Measurements from ENCODE around the gene CHCHD2. TPM values are rescaled to one million over a fixed set of nuclear protein-coding genes. Genes with fewer than 3 reads are reported as not detected.

The CHCHD2 gene
- total and polyA plus RNA-seq, 2 of the 13 experiments (the other 11 are each of a cell fraction or from before 2014, with no cell fraction given), result 330 to 572 TPM

DNA sequence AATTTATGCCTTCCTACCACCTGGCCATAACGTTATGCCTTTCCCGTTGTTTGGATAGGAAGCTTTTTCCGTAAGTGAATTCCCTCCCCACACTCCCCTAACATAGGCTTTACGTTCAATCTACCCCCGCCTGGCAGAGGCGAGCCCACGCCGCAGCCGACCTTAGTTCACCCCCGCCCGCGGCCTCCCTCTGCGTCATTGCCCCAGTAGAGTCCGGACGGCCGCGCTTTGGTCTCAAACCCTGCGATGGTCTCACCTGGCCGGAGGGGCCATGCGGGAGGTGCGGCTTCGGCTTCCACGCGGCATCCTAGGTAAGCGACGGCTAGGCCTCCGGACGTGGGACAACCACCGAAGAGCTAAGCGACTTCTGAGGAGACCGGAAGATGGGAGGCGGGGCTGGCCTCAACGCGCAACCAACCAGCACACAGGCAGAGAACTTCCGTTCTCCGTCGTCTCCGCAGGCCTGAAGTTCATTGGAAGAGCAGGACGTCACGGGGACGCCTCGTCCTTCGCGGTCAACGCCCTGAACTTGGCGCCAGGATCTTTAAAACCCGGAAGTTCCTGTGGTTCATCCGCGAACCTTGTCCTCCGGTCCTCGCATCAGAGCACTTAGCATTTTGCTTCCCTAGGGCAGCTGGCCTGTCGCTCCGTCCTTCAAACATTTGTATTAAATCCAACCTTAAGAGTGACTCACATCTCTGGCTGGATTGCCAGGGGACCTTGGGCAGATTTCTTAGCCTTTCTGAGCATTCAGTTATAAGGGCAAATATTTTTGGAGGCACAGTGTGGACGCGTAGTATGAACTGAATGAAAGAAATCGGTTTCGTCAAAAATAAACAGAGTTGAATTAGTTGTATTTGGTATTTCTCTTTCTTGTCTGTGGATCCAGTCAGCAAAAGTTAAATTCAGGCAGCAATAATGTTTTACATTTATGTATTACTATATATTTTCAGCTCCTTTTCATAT, at the start of gene CHCHD2 (continued):
- TF ChIP-seq, protein P1, sequence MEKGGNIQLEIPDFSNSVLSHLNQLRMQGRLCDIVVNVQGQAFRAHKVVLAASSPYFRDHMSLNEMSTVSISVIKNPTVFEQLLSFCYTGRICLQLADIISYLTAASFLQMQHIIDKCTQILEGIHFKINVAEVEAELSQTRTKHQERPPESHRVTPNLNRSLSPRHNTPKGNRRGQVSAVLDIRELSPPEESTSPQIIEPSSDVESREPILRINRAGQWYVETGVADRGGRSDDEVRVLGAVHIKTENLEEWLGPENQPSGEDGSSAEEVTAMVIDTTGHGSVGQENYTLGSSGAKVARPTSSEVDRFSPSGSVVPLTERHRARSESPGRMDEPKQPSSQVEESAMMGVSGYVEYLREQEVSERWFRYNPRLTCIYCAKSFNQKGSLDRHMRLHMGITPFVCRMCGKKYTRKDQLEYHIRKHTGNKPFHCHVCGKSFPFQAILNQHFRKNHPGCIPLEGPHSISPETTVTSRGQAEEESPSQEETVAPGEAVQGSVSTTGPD (CRISPR knock-in tag; IDR thresholded peaks at IDR 0.05), result no peak
- 0 out of 2 replicates have a peak, but pooled peaks have one; percentile 46 for TF ChIP-seq SRF (IDR thresholded peaks at IDR 0.05; ENCODE audit: low read depth, low read length)
- no peak for TF ChIP-seq SP1 (IDR thresholded peaks at IDR 0.05)
- TF ChIP-seq SP1 (CRISPR knock-in tag; IDR thresholded peaks at IDR 0.05), result peak; percentile 46
- TF ChIP-seq ZNF790 (CRISPR knock-in tag; IDR thresholded peaks at IDR 0.05; ENCODE audit: borderline replicate concordance), result no peak
- TF ChIP-seq, protein P2, sequence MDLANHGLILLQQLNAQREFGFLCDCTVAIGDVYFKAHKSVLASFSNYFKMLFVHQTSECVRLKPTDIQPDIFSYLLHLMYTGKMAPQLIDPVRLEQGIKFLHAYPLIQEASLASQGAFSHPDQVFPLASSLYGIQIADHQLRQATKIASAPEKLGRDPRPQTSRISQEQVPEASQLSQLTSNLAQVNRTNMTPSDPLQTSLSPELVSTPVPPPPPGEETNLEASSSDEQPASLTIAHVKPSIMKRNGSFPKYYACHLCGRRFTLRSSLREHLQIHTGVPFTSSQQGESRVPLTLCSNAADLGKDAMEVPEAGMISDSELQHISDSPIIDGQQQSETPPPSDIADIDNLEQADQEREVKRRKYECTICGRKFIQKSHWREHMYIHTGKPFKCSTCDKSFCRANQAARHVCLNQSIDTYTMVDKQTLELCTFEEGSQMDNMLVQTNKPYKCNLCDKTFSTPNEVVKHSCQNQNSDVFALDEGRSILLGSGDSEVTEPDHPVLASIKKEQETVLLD (CRISPR knock-in tag; IDR thresholded peaks at IDR 0.05; ENCODE audit: low read depth), result no peak
- no peak for TF ChIP-seq CHD2 (IDR thresholded peaks at IDR 0.05; ENCODE audit: low read depth, low read length)
- TF ChIP-seq DNMT1 (CRISPR knock-in tag; IDR thresholded peaks at IDR 0.05), result no peak
- TF ChIP-seq PRMT3 (CRISPR knock-in tag; IDR thresholded peaks at IDR 0.05; ENCODE audit: borderline replicate concordance, low read depth), result no peak
- no peak for TF ChIP-seq XBP1 (CRISPR knock-in tag; IDR thresholded peaks at IDR 0.05)
- TF ChIP-seq ZNF441 (CRISPR knock-in tag; IDR thresholded peaks at IDR 0.05; ENCODE audit: borderline replicate concordance), result peak; percentile 59; the same call in 1 of the 2 replicates
- no peak for TF ChIP-seq SOX13 (IDR thresholded peaks at IDR 0.05)
- no peak; a peak in 1 of 4 replicates for TF ChIP-seq SOX13 (CRISPR knock-in tag; conservative IDR thresholded peaks at IDR 0.05 in 1 of 2, IDR thresholded peaks at IDR 0.05 in 1 of 2)
- TF ChIP-seq ZBTB38 (CRISPR knock-in tag; IDR thresholded peaks at IDR 0.05), result peak; percentile 67; the same call in 1 of the 2 replicates
- no peak for TF ChIP-seq GPN1 (CRISPR knock-in tag; IDR thresholded peaks at IDR 0.05; ENCODE audit: borderline replicate concordance)
- peak; percentile 90 for TF ChIP-seq RBFOX2 (IDR thresholded peaks at IDR 0.05; ENCODE audit: low read depth, low read length)
- TF ChIP-seq, protein P3, sequence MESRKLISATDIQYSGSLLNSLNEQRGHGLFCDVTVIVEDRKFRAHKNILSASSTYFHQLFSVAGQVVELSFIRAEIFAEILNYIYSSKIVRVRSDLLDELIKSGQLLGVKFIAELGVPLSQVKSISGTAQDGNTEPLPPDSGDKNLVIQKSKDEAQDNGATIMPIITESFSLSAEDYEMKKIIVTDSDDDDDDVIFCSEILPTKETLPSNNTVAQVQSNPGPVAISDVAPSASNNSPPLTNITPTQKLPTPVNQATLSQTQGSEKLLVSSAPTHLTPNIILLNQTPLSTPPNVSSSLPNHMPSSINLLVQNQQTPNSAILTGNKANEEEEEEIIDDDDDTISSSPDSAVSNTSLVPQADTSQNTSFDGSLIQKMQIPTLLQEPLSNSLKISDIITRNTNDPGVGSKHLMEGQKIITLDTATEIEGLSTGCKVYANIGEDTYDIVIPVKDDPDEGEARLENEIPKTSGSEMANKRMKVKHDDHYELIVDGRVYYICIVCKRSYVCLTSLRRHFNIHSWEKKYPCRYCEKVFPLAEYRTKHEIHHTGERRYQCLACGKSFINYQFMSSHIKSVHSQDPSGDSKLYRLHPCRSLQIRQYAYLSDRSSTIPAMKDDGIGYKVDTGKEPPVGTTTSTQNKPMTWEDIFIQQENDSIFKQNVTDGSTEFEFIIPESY (CRISPR knock-in tag; IDR thresholded peaks at IDR 0.05), result 0 out of 2 replicates have a peak, but pooled peaks have one; percentile 20
- 0 out of 2 replicates have a peak, but pooled peaks have one; percentile 41 for TF ChIP-seq MIER3 (CRISPR knock-in tag; IDR thresholded peaks at IDR 0.05; ENCODE audit: borderline replicate concordance)
- TF ChIP-seq ZSCAN29 (CRISPR knock-in tag; conservative IDR thresholded peaks at IDR 0.05), result no peak
- peak; percentile 68 for TF ChIP-seq RXRA (CRISPR knock-in tag; IDR thresholded peaks at IDR 0.05)
- TF ChIP-seq JUN (CRISPR knock-in tag; IDR thresholded peaks at IDR 0.05), result 0 out of 2 replicates have a peak, but pooled peaks have one; percentile 16
- TF ChIP-seq, protein P4, sequence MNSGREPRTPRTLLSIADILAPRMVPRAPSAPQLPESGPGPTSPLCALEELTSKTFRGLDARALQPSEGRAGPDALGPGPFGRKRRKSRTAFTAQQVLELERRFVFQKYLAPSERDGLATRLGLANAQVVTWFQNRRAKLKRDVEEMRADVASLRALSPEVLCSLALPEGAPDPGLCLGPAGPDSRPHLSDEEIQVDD (CRISPR knock-in tag; IDR thresholded peaks at IDR 0.05; ENCODE audit: borderline replicate concordance), result peak; percentile 84; the same call in 1 of the 2 replicates
- no peak for TF ChIP-seq NR2F6 (IDR thresholded peaks at IDR 0.05)
- no peak for TF ChIP-seq NR2F6 (CRISPR knock-in tag; IDR thresholded peaks at IDR 0.05)
- TF ChIP-seq SSRP1 (CRISPR knock-in tag; IDR thresholded peaks at IDR 0.05), result no peak
- 0 out of 2 replicates have a peak, but pooled peaks have one; percentile 34 for TF ChIP-seq CC2D1A (CRISPR knock-in tag; IDR thresholded peaks at IDR 0.05)

All from HepG2 (cell line).